ENCODE results near the gene SDK2.

The SDK2 gene

GRCh38 chr17:73551144-73551543 lies 93.1 kb downstream of the SDK2 start:
- no peak for DNase-seq

- no peak for DNase-seq
These were observed 93.7 kb downstream of the SDK2 start for GRCh38 chr17:73550556-73550955.

- DNase-seq = no peak
These were observed 94.3 kb downstream of the SDK2 start for GRCh38 chr17:73549841-73550430.

DNA sequence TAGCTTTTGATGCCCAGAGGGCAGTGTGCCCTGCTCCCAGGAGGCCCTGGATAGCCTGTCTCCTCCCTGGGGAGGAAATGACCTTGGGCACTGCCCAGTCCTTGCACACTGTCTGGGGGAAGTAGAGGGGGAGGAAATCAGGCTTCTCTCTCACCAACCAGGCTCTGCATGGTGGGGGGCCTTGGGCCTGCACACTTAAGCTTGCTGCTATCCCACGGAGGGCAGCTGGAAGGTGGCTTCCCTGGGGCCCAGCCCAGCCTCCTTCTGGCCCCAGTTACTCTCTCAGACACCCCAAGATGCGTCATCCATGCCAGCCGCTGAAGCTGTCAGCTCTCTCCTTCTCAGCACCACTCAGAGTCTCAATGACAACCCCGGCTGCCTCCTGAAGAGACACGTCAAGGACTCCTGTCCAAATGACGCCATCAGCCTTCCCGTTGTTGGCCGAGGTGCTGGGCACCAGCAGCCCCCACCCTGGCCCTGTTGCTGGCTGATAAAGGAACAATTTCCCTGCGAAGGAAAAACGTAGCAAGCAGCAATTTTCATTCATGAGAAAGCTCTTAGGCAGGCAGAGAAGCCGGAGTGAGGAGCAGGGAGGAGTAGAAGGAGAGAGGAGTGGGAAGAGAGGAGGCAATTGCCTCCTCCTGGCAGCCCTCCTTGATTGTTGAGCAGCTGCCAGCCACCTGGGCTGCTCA lies 95.5 kb downstream of the SDK2 start:
- no peak for DNase-seq

GRCh38 chr17:73547790-73548189 lies 96.5 kb downstream of the SDK2 start:
- peak; percentile 13 to 14 for DNase-seq

GRCh38 chr17:73546770-73547536 lies 97.3 kb downstream of the SDK2 start:
- DNase-seq = peak; percentile 83 to 90

- no peak for DNase-seq
These were observed 98.1 kb downstream of the SDK2 start for GRCh38 chr17:73546114-73546513.

- no peak for DNase-seq
These were observed 98.9 kb downstream of the SDK2 start for GRCh38 chr17:73545109-73546032.

- no peak for DNase-seq
These were observed 99.9 kb downstream of the SDK2 start for GRCh38 chr17:73544333-73544732.

- DNase-seq = no peak
These were observed 101.9 kb downstream of the SDK2 start for GRCh38 chr17:73542323-73542722.

DNA sequence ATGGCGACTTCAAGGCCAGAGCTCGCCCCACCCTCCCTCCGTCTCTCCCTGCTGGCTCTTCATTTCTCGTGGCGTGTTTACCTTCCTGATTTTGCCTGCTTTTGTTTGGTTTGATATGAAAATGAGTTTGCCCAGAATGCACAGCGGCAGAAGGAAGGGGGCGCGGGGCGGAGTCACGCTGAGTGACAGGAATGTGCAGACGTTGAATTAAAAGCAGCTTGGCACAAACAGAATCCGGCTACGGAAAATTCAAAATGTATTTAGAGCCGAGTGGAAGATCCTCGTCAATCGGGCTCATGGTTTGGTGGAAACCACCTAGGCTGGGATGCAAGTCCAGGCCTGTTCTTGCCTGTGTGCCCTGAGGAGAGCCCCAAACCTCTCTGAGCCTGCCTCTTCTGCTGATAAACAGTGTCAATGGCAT lies 102.7 kb downstream of the SDK2 start:
- no peak for DNase-seq

DNA sequence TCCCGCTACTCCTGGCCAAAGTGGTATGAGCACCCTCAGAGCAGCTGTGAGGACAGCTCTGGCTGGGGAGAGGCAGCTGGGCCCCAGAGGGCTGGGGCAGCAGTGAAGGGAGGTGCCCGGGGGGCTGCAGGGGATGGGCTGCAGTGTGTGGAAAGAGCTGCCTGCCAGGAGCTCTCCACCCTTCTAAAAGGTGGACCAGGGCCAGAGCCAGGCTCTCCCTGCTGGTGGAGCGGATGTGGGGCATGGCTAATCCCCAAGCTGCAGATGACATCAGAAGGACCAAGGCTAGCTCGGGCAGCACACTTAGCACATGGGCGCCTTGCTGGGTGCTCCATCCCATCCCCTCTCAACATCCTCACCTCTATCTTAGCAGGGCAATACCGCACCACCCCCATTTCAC lies 103.1 kb downstream of the SDK2 start:
- DNase-seq = no peak

GRCh38 chr17:73539166-73539565 lies 105.1 kb downstream of the SDK2 start:
- no peak for DNase-seq

DNA sequence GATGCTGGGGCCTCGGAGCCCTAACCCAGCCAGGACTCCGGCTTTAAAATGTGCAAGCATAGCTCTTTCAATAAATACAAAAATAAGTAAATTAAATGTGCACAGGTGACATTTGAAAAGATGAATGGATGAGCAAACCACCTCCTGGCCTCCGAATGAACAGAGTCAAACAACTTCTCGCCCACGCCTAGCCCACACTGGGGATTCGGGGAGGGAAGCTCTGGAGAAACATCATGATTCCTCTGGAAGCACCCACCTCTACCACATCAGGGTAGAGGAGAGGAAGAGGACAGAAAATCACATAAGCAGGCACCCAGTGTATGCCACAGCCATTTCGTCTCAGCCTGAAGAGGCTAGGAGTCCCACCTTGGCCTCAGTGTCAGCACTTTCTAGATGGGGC lies 105.8 kb downstream of the SDK2 start:
- no peak for DNase-seq

- no peak for DNase-seq
These were observed 107.3 kb downstream of the SDK2 start for GRCh38 chr17:73536700-73537605.

- DNase-seq = no peak
These were observed 108.5 kb downstream of the SDK2 start for GRCh38 chr17:73535746-73536145.

- DNase-seq = no peak
These were observed 109.9 kb downstream of the SDK2 start for GRCh38 chr17:73534209-73534909.

DNA sequence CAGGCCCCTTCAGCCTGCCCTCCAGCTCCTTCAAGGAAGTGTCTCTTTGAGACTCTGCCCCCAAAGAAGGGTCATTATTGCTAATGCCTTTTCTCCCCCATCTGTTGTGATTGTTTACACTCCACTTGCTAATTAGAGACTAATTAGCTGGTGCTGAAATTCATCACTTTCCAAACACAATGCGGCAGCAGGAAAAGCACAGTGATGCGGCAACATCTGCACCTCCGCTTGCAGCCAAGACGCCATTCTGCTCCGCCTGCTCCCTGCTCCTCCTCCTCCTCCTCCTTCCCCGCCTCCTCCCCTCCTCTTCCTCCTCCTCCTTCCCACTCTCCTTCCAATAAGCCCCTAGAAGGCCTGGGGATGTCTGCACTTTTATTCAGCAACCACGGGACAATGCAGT lies 110.5 kb downstream of the SDK2 start:
- no peak for DNase-seq

- DNase-seq = no peak
These were observed 111.1 kb downstream of the SDK2 start for GRCh38 chr17:73533127-73533526.

GRCh38 chr17:73532421-73532901 lies 111.8 kb downstream of the SDK2 start:
- no peak for DNase-seq

DNA sequence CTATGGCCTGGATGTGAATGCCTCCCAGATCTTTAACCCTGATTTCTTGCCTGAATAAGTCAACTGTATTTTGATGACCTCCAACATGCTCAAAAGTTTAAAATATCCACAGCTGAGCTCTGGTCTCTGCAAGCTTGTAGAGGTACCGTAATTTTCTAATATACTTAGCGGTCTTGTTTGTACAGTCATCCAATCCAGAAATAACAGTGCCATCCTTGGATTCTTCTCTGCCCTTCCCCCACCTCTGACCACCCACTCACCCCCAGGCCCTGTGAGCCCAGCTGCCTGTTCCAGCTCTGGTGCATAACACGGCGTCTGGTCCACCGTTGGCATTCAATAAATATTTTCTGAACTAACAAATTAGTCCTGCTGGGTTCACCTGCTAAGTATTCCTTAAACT lies 113.1 kb downstream of the SDK2 start:
- no peak for DNase-seq
